Endothelial cell (in vitro differentiated cells): ENCODE results near the gene CALML6. TPM values are rescaled to one million over a fixed set of nuclear protein-coding genes. Genes with fewer than 3 reads are reported as not detected.

Experiments used
- DNase-seq: peaks from one replicate; pipeline ENCODE4 v3.0.0; 2021; ENCODE audit warnings: low spot score
- H3K27ac Mint-ChIP-seq: one replicate; pipeline ENCODE4 v1.8.0; 2021; ENCODE audit warnings: mixed read lengths, inconsistent platforms; ENCODE audit not compliant: unreplicated experiment
- H3K27me3 Mint-ChIP-seq: one replicate; pipeline ENCODE4 v1.8.0; 2021; ENCODE audit warnings: mild to moderate bottlenecking, moderate library complexity, mixed read lengths, inconsistent platforms; ENCODE audit not compliant: unreplicated experiment
- H3K36me3 Mint-ChIP-seq: one replicate; pipeline ENCODE4 v1.8.0; 2021; ENCODE audit warnings: mild to moderate bottlenecking, low read depth, mixed read lengths, inconsistent platforms; ENCODE audit not compliant: unreplicated experiment
- H3K4me1 Mint-ChIP-seq: one replicate; pipeline ENCODE4 v1.8.0; 2021; ENCODE audit warnings: mild to moderate bottlenecking, mixed read lengths, inconsistent platforms; ENCODE audit not compliant: unreplicated experiment
- H3K4me3 Mint-ChIP-seq: one replicate; pipeline ENCODE4 v1.8.0; 2021; ENCODE audit warnings: mild to moderate bottlenecking, mixed read lengths, inconsistent platforms; ENCODE audit not compliant: unreplicated experiment
- H3K9me3 Mint-ChIP-seq: one replicate; pipeline ENCODE4 v1.8.0; 2021; ENCODE audit warnings: mixed read lengths, inconsistent platforms; ENCODE audit not compliant: unreplicated experiment
- CTCF ChIP-seq: fragments of 200-600 bp; sonication (generic); IDR thresholded peaks from one replicate; pipeline ENCODE4 v1.5.0; 2021; ENCODE audit warnings: antibody characterized with exemption; ENCODE audit not compliant: unreplicated experiment
- long read RNA-seq: library from polyadenylated mRNA; unstranded; transcript quantifications from one replicate; pipeline ENCODE4 v2.0.0, GENCODE V29; 2020; ENCODE audit not compliant: unreplicated experiment
- total RNA-seq: library from RNA; stranded (reverse); fragmentation: NEBNext Ultra II Directional; extraction: Animal tissue kit (Norgen Biotek cat#: 25700); gene quantifications from one replicate; pipeline ENCODE4 v1.2.1, GENCODE V29; 2021; ENCODE audit not compliant: unreplicated experiment

CALML6 gene
- total RNA-seq = 0.64 TPM
- long read RNA-seq = 0 reads

- Mint-ChIP-seq H3K9me3 (no peaks in the 10 kb centered on the region), H3K4me1 (peaks cover 3% of the 10 kb centered on the region), H3K36me3 (no peaks in the 10 kb centered on the region), H3K27me3 (peaks cover 8% of the 10 kb centered on the region), H3K4me3 (no peak within 1 kb of the TSS), H3K27ac (no peak within 1 kb of the TSS)
- DNase-seq = no peak
- TF ChIP-seq CTCF = no peak
Measured at GRCh38 chr1:1914971-1915692, at the start of gene CALML6. Gene CALML6 (plus strand): TSS chr1:1915260. CDS start chr1:1915281, 21 bp downstream.

- H3K27me3 Mint-ChIP-seq = peaks cover 5% of the 10 kb centered on the region
- no peak for DNase-seq
- TF ChIP-seq CTCF = no peak
- H3K9me3 Mint-ChIP-seq = no peaks in the 10 kb centered on the region
- peaks cover 15% of the 10 kb centered on the region for H3K36me3 Mint-ChIP-seq
- no peak overlapping the region for H3K27ac Mint-ChIP-seq
- no peak overlapping the region for H3K4me3 Mint-ChIP-seq
- H3K4me1 Mint-ChIP-seq = peaks cover 31% of the 10 kb centered on the region
Measured at GRCh38 chr1:1867164-1867563, 47.9 kb upstream of the CALML6 start.

GRCh38 chr1:1869469-1869868 lies 45.6 kb upstream of the CALML6 start:
- peaks cover 8% of the 10 kb centered on the region for H3K27me3 Mint-ChIP-seq
- H3K36me3 Mint-ChIP-seq = peaks cover 18% of the 10 kb centered on the region
- H3K4me1 Mint-ChIP-seq = peaks cover 34% of the 10 kb centered on the region
- TF ChIP-seq CTCF = no peak
- no peaks in the 10 kb centered on the region for H3K9me3 Mint-ChIP-seq
- DNase-seq = no peak
- peak overlapping the region; percentile 86 for H3K27ac Mint-ChIP-seq
- H3K4me3 Mint-ChIP-seq = no peak overlapping the region

- no peaks in the 10 kb centered on the region for H3K9me3 Mint-ChIP-seq
- peaks cover 34% of the 10 kb centered on the region for H3K36me3 Mint-ChIP-seq
- no peak for DNase-seq
- peak overlapping the region; percentile 6 for H3K27ac Mint-ChIP-seq
- peaks cover 8% of the 10 kb centered on the region for H3K27me3 Mint-ChIP-seq
- peak overlapping the region; percentile 12 for H3K4me3 Mint-ChIP-seq
- TF ChIP-seq CTCF = no peak
- H3K4me1 Mint-ChIP-seq = peaks cover 39% of the 10 kb centered on the region
Measured at GRCh38 chr1:1872329-1872994, 42.6 kb upstream of the CALML6 start.

- Mint-ChIP-seq H3K27me3 (peaks cover 8% of the 10 kb centered on the region), H3K4me1 (peaks cover 45% of the 10 kb centered on the region), H3K36me3 (peaks cover 38% of the 10 kb centered on the region), H3K4me3 (no peak overlapping the region), H3K9me3 (no peaks in the 10 kb centered on the region), H3K27ac (no peak overlapping the region)
- TF ChIP-seq CTCF = no peak
- DNase-seq = no peak
Measured at GRCh38 chr1:1873186-1873585, 41.9 kb upstream of the CALML6 start.
